GM19328 (cell line): ENCODE results near the gene LYPD3.

Experiments
- ATAC-seq: cut with Tn5 transposase; IDR thresholded peaks from one replicate; pipeline ENCODE4 v1.9.1; 2021; ENCODE audit warnings: mild to moderate bottlenecking, moderate library complexity; ENCODE audit not compliant: unreplicated experiment

Gene LYPD3

GRCh38 chr19:43486412-43486811 is 21.0 kb upstream of the LYPD3 start:
- ATAC-seq = no peak

- ATAC-seq = no peak
Measured at GRCh38 chr19:43485951-43486350, 20.5 kb upstream of the LYPD3 start.

GRCh38 chr19:43483281-43483680 is 17.9 kb upstream of the LYPD3 start:
- ATAC-seq = no peak

- ATAC-seq = no peak
Measured at GRCh38 chr19:43482193-43482592, 16.8 kb upstream of the LYPD3 start.

GRCh38 chr19:43481701-43482100 is 16.3 kb upstream of the LYPD3 start:
- ATAC-seq = no peak

- no peak for ATAC-seq
Measured at GRCh38 chr19:43480574-43480973, 15.2 kb upstream of the LYPD3 start.

- no peak for ATAC-seq
Measured at GRCh38 chr19:43479961-43480561, 14.7 kb upstream of the LYPD3 start.

GRCh38 chr19:43479226-43479625 is 13.8 kb upstream of the LYPD3 start:
- ATAC-seq = no peak

GRCh38 chr19:43478323-43478722 is 12.9 kb upstream of the LYPD3 start:
- no peak for ATAC-seq

- no peak for ATAC-seq
Measured at GRCh38 chr19:43476606-43477005, 11.2 kb upstream of the LYPD3 start.

- ATAC-seq = no peak
Measured at GRCh38 chr19:43474986-43475705, 9.7 kb upstream of the LYPD3 start.

- ATAC-seq = no peak
Measured at GRCh38 chr19:43474487-43474886, 9.1 kb upstream of the LYPD3 start.

- no peak for ATAC-seq
Measured at GRCh38 chr19:43471091-43471490, 5.7 kb upstream of the LYPD3 start.

- ATAC-seq = no peak
Measured at GRCh38 chr19:43470288-43470687, 4.9 kb upstream of the LYPD3 start.

GRCh38 chr19:43469160-43469480 is 3.7 kb upstream of the LYPD3 start:
- no peak for ATAC-seq

GRCh38 chr19:43468354-43469159 is 3.1 kb upstream of the LYPD3 start:
- no peak for ATAC-seq

- ATAC-seq = no peak
Measured at GRCh38 chr19:43467730-43468129, 2.3 kb upstream of the LYPD3 start.

GRCh38 chr19:43467276-43467675 is 1.9 kb upstream of the LYPD3 start:
- ATAC-seq = no peak

GRCh38 chr19:43466793-43467192 is 1.4 kb upstream of the LYPD3 start:
- no peak for ATAC-seq

- ATAC-seq = peak; percentile 29
Measured at GRCh38 chr19:43464134-43464775, 1.2 kb downstream of the LYPD3 start.

- peak; percentile 83 for ATAC-seq
Measured at GRCh38 chr19:43463381-43464133, 1.9 kb downstream of the LYPD3 start.
